Spleen (tissue), 7 donors: Measurements from ENCODE around the gene VEGFB.

Experiments used
- POLR2AphosphoS5 ChIP-seq, 3 donors: sonication (generic); formaldehyde crosslinking; IDR thresholded peaks; one replicate each; pipeline ENCODE4 v1.5.1; 2017; ENCODE audit warnings: antibody characterized with exemption in 3 of 3
- TF ChIP-seq, protein P1 (sequence below), 11 experiments: fragments of 200-600 bp in 7 of 11; fragments of 450-650 bp in 4 of 11; sonication (generic) in 4 of 11; IDR thresholded peaks in 8 of 11; conservative IDR thresholded peaks in 3 of 11; 1 replicate in 7 of 11; 2 replicates in 4 of 11; pipeline versions ENCODE4 v1.4.0 to v1.8.0; 2016 to 2021; ENCODE audit warnings: antibody characterized with exemption in 11 of 11, inconsistent platforms in 4 of 11, mild to moderate bottlenecking in 1 of 11
- donor health status: DM: no; HTN: no; CAD: no; lungs with moderate emphysema.
- donor health status: DM: no; HTN: no; CAD: no.
- donor health status: DM: no; HTN: no; CAD: no.

GRCh38 chr11:64198511-64198910 is 35.9 kb upstream of the VEGFB start:
- TF ChIP-seq, protein P1, sequence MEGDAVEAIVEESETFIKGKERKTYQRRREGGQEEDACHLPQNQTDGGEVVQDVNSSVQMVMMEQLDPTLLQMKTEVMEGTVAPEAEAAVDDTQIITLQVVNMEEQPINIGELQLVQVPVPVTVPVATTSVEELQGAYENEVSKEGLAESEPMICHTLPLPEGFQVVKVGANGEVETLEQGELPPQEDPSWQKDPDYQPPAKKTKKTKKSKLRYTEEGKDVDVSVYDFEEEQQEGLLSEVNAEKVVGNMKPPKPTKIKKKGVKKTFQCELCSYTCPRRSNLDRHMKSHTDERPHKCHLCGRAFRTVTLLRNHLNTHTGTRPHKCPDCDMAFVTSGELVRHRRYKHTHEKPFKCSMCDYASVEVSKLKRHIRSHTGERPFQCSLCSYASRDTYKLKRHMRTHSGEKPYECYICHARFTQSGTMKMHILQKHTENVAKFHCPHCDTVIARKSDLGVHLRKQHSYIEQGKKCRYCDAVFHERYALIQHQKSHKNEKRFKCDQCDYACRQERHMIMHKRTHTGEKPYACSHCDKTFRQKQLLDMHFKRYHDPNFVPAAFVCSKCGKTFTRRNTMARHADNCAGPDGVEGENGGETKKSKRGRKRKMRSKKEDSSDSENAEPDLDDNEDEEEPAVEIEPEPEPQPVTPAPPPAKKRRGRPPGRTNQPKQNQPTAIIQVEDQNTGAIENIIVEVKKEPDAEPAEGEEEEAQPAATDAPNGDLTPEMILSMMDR (IDR thresholded peaks at IDR 0.05 in 8 of 11, conservative IDR thresholded peaks at IDR 0.05 in 3 of 11) = no peak
- TF ChIP-seq POLR2AphosphoS5 (IDR thresholded peaks at IDR 0.05) = no peak
